Femur (tissue), 1 donor: ENCODE measurements around the gene SLC6A15.

ENCODE experiments used
- DNase-seq: peaks from one replicate; pipeline ENCODE4 v3.0.0-alpha.2; 2017

SLC6A15 gene

DNA sequence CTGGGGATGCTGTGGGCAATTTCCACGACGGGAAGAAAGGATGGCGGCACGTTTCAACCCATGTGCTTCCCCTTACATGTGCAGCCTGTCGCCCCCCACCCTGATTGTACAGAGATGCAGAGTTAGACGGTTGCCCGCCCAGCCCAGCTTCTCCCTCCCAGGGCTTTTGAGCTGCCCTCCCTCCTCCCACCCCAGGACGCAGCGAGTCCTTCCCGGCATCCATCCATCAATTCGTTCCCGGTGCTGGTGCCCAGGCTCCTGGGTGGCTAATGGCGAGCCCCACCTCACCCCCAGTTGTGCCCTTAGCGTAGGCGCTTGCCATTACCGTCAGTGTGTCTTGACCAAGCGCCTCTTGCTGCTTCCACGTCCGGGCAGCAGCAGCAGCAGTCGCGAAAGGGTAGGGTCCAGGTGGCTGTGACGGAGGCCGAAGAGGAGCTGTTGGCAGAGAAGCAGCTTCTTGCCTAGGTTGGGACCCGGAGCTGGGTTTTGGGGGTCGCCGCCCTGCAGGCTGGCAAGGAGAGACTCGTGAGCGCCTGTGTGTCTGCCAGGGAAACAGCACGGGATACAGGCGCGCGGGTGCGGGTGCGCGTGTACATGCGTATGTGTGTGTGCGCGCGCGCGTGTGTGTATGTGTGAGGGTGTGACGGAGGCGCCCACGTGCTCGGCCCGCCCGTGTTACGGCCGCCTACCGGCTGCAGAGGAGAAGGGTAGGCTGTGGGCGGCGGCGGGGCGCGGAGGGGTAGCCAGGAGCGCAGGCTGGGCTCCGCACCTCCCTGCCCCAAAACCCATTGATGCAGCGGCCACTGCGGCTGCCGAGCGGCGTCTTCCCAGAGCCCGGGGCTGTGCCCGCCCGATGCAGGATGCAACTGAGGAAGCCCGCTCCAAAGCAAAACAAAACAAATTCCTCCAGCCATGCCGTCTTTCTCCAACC, at the start of gene SLC6A15:
Gene SLC6A15, minus strand, starts transcription at position 602 of the 931 bp plus-strand sequence. CDS start 20,679 bp downstream, outside the sequence.
- peak; percentile 74 for DNase-seq

- DNase-seq, result no peak
These were observed 48.3 kb upstream of the SLC6A15 start for GRCh38 chr12:84960918-84961317.

GRCh38 chr12:84955298-84955697, 42.7 kb upstream of the SLC6A15 start:
- DNase-seq, result no peak

- no peak for DNase-seq
These were observed 41.8 kb upstream of the SLC6A15 start for GRCh38 chr12:84954415-84954814.

DNA sequence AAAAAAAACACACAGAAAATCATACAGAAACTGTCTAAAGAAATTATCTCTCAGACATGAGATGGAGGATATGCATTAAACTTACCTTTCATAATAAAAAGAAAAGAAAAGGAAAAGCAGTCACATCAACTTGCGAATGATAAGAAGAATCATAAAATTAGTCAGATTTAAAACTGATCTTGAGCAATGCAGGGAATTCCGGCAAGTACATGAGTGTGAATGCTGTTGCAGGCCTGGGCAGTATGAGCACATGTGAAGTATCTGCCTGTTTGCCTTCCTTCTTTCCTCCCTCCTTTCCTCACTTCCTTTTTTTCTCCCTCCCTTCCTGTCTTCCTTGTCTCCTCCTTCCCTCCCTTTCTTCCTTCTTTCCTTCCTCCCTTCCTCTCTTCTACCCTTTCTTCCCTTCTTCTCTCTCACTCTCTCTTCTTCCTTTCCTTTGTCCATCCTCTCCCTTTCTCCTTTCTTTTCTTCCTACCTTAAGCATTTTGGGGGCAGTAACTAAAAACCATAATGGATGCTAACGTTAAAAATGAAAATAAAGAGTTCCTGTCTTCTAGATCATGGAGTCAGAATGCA, 38.5 kb upstream of the SLC6A15 start:
- no peak for DNase-seq

DNA sequence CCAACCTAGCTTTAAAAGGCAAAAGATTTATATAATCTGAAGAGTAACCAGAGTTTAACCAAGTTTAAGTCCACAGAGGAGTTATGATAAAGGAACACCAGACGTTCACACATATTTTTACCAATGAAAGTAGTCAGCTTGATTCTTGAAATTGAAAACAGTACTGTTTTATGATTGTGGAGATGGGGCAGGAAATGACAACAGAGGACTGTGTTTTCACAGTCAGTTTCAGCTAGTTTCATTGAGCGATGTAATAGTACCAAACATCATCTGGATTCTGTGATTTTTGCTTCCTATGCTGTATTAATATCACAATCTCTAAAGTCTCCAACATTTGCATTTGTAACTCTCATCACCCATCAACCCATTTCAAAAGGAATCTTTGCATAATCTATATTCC, 34.2 kb upstream of the SLC6A15 start:
- no peak for DNase-seq

- DNase-seq, result no peak
These were observed 24.8 kb upstream of the SLC6A15 start for GRCh38 chr12:84937415-84937814.

- DNase-seq, result no peak
These were observed 16.9 kb upstream of the SLC6A15 start for GRCh38 chr12:84929501-84929900.

GRCh38 chr12:84924981-84925380, 12.4 kb upstream of the SLC6A15 start:
- DNase-seq, result no peak

DNA sequence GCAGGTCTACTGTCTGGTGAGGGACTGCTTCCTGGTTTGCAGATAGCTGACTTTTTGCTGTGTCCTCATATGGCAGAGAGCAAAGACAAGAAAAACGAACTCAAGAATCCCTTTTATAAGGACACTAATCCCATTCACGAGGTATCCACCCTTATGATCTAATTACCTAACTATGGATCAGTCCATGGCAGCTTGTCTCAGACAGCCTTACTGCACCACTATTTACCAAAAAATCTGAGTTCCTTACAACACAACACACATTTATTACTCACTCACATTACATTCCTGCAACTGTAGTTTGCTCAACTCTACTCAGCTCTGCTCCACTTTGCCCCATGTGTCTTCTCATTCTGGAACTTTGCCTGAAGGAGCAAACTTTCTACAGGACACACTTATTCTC, 10.1 kb upstream of the SLC6A15 start:
- no peak for DNase-seq

DNA sequence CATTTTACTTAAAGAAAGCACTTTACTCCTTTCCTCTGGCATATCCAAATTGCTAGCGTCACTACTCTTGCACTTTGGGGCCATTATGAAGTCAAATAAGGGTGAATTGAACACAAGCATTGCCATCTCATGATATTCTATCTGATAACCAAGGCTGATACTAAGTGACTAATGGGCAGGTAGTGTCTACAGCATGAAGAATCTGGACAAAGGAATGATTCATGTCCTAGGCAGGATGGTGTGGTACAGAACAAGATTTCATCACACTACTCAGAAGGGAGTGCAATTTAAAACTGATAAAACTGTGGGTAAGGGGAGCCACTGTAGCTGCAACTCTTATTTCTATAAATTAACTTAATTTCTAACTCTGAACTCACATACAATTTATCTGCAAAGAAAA, 7.7 kb upstream of the SLC6A15 start:
- no peak for DNase-seq

DNA sequence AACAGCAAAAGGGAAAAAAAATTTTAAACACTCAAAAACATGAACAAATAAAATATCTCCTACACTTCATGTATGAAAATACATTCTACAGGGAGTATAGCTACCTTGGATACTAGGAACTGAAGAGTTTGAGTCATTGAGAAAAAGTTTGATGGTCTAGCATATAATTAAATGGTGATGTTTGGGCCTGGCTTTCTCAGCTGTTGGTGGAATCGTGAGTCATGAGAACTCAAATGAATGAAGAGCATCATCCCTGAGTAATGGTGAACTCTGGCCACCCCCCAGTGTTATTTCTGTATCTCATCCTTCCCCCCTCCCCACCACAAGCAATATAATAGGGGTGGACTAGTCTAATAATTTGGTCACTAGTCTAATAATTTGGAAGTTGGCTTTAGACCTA, 6.7 kb upstream of the SLC6A15 start:
- no peak for DNase-seq

DNA sequence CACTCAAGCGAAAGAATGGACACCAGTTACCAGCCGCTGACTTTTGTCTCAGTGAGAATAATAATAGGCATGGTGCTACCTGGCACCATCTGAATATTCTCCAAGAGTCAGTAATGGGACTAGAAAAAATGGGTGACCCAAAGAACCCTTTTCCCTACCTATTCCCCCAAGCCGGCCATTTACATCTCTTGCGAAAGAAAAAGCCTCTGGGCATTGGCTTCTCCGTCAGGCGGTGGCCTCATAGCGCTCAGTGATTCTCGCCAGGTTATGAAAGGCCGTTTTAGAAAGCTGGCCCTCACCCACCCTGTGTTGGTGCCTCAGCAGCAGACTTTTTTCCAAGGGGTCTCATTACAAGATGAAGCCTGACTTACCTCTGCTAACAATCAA, 523 bp upstream of the SLC6A15 start:
- DNase-seq, result no peak

DNA sequence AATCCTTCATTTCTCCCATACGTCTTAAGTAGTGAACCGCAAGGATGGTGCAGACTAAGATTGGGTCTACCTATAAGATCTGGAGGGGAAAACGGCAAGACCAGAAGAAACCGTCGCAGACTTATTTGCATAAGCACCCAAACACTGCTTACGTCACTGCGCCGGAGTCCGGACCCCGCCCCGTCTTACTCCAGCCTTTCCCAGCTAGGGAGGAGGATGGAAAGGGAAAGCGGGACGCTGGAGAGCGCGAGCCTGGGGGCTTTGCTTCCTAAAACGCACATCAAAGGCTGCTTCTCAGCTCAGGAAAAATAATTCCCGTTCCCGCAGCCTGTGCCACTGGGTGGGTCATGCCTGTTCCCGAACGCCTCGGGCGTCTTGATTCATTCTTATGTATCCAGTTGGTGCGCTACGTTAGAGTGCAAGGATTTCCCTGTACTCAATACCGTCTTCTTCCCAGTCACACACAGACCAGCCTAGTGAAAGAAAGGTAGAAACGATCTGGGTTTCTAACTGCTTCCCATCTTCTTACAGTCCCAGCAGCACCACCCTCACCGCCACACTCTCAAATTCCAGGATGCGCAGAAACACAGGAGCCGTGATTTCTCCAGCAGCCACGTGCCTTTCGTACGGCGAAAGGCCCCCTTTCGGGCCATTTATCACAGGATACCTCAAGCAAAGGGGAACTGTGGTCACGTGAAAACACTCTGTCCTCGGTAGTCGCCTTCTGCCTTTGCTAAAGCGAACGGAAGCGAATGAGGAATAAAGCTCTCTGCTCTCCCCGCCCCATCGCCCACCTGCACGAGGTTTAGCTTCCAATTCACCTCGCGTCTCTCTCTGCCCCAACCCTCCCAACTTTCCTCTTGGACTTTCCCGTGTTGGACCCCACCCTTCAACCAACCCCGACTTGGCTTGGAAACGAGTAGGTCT, 1.1 kb downstream of the SLC6A15 start:
- peak; percentile 85 for DNase-seq

- peak; percentile 37 for DNase-seq
These were observed 1.9 kb downstream of the SLC6A15 start for GRCh38 chr12:84910549-84911241.

GRCh38 chr12:84904051-84904450, 8.5 kb downstream of the SLC6A15 start:
- DNase-seq, result no peak

GRCh38 chr12:84891106-84891838, 21.3 kb downstream of the SLC6A15 start:
- DNase-seq, result no peak

GRCh38 chr12:84889818-84890217, 22.8 kb downstream of the SLC6A15 start:
- DNase-seq, result no peak

DNA sequence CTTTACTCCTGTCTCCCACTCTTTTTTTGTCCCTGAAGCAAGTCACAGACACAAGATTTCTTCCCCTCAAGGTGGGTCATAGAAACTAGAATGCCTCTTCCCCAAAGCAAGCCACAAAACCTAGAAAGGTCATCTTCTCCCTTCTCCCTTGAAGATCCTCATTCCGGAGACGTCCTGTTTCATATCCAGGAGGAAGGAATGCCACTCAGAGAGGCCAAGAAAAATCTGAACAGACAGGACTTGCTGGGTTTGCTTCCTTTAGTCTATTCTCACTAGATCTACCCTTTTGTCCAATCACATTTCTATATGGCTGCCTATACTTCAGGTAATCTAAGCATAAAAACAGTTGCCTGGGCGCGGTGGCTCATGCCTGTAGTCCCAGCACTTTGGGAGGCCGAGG, 23.7 kb downstream of the SLC6A15 start:
- DNase-seq, result no peak

GRCh38 chr12:84877340-84877739, 35.3 kb downstream of the SLC6A15 start:
- DNase-seq, result no peak

GRCh38 chr12:84875241-84875640, 37.4 kb downstream of the SLC6A15 start:
- no peak for DNase-seq

DNA sequence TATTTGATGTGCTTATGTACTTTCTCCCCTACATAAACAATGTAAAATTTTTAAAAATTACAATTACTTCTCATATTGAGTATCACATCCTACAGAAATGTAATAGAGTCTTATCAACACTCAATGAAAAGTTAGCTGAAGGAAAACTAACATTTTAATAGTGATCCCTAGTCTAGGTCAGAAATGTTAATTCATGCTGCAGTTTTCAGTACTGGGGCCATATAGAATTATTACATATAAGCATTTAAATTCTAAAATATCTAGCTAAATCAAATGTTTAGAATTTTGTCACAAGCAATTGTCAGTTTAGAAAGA, 37.8 kb downstream of the SLC6A15 start:
- DNase-seq, result no peak
